OCI-M1 (cell line): ENCODE measurements around the gene TPPP3.

ENCODE experiments used
- DNase-seq: peaks from one replicate; lab custom pipeline; 2025; lab: John Stamatoyannopoulos, UW

The TPPP3 gene

DNA sequence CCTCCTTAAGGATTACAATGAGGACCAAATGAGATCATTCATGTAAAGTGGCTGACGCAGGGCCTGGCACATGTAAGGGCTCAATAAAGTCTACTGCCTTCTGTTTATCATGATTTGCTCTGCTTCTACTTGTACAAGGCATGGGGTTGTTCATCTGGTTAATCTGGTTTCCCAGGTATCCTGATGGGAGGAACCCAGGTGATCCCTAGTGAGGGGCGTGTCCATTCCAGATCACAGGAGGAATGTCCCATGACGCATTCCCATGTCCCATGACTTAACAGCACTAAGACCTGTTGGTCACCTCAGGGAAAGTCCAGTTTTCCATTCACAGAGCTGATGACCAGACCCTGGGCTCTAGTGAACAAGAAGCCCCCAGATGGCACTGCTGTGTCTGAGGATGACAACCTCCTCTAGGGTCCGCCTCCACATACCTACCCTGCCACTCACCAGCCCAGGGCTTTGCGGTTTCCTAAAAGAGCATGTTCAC lies 11.5 kb upstream of the TPPP3 start:
- DNase-seq: no peak

GRCh38 chr16:67403976-67404555 lies 10.8 kb upstream of the TPPP3 start:
- DNase-seq: no peak

DNA sequence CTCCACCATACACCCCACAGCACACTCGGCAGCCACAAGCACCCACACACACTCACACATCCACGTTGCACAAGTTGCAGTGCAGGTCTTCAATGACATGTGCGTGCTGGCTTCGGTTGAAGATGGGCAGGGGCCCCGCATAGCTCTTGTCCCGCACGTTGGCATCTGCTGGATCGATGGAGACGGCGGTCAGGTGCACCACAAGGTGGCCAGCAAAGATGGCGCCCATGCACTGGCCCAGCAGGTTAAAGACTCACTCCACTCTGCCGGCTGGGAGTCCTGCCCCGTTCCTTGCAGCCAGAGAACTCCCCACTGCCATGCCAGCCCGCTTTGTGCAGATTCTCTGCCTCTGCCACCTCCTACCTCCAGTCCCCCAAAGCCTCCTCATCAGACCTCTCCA lies 7.6 kb upstream of the TPPP3 start:
- no peak for DNase-seq

GRCh38 chr16:67399749-67400704 lies 6.7 kb upstream of the TPPP3 start:
- DNase-seq: no peak

GRCh38 chr16:67399218-67399733 lies 6.0 kb upstream of the TPPP3 start:
- peak; percentile 26 for DNase-seq

DNA sequence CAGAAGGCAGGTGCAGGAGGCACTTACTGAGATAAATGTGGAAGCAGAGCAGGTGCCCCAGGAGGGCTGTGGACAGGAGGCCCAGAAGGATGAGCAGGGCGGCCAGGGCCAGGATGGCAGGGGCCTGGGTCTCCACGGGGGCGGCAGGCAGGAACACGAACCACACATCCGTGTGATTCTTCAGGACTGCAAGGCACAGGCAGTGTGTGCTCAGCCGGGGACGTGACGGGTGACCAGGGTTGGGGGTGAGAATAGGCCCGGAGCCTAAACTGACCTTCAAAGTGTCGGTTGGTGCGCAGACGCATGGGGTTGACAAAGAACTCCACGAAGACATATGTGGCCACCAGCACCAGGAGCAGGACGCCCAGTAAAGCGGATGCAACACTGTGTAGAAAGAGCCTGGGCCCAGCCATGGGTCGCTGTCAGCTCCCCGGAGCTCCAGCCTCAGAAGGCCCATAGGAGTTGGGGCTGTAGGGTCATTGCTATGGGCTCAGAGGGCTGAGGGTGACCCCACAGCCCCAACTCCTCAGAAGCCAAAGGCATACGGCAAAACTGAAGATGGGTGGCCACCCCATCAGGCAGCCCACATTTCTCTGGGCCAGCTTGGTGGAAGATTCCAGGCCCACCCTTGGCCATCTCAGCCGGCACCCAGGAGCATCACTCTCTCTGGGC lies 5.4 kb upstream of the TPPP3 start:
- no peak for DNase-seq

DNA sequence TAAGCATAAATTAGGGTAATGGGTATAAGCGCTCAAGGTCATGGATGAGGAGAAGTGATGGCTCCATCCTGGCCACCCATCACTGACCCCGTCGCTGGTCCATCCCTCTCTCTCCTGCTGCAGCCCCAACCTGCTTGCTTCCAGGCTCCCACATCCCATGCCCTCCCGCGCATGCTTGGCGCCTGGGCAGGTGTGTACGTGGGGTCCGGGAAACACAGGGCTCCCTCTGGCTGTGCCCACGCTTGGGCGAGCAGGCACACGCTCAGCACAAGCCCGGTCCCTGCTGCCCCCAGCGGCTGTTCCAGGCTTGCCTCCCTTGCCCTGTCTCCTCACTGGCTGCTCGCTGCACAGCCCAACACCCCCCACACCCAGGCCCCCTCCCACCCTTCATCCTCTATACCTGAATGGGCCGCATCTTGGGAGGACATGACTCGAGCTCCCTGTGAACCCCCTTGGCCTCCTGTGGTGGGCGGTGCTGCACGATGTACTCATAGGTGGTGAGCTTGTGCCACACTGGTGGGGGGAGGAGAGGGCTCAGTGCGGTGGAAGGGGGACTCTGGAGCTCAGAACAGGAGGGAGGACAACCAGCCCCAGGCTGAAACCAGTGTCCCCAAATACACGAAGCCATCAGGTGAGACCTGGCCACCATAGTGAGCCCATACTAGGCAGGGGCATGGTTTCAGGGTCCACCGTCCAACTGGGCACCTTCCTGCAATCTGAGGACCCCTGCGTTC lies 4.7 kb upstream of the TPPP3 start:
- DNase-seq: no peak

- no peak for DNase-seq
These were observed 3.9 kb upstream of the TPPP3 start for GRCh38 chr16:67397036-67397801.

DNA sequence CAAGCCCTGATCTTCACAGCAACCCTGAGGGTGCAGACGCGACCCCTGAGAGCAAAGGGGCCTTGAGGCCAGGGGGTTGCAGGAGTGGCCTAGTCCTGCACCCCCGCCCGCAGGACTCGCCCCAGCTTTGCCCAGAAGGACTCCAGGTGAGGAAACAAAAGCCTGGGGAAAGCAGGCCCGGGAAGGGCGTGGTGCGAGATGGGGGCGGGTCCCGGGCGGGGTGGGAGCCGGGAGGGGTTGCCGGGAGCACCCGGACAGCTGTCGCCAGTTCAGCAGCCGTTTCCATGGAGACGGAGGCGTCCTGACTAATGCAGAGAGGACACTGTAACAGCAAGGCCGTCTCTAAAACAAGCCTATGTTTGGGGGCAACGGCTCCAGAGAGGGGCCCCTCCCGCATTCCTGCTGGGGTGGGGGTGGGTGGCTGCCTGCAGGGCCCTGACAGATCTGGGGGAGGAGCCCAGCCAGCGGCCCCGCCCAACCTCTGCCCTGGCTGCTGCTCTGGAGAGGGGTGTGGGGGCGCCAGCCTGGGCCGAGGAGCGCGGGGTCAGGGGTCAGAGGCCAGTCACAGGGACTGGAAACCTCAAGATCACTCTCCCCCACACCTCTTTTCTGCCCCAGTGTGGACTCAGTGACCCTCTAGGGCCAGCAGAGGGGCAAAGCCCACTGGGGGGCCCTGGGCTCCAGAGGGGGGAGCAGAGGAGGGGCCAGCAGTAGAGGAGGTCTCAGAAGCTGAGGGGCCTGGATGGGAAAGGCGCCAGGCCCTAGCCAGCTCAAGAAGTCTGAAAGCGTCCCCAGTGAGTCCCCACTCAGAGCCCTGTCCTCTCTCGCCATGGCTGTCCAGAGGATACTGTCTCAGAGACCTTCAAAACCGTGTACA lies 3.1 kb upstream of the TPPP3 start:
- DNase-seq: peak; percentile 47

- no peak for DNase-seq
These were observed 2.3 kb upstream of the TPPP3 start for GRCh38 chr16:67395458-67396158.

DNA sequence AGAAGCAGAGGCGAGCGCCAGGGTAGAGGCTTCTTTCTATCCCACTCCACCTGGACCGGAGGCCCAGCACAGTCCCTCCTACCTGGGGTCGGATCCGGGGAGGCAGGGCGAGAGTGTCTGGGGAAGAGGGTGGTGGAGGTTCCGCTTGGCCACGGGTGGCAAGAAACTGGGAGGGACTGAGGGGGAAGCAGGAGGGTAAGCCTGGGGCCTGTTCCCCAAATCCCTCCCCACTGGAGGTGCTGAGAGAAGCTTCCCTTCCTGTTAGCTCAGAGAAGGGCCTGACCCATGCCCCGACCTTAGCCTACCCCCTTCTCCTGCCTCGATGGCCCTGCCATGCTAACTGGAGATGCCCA lies 1.8 kb upstream of the TPPP3 start:
- no peak for DNase-seq

GRCh38 chr16:67394155-67395104 lies 1.1 kb upstream of the TPPP3 start:
- DNase-seq: no peak

DNA sequence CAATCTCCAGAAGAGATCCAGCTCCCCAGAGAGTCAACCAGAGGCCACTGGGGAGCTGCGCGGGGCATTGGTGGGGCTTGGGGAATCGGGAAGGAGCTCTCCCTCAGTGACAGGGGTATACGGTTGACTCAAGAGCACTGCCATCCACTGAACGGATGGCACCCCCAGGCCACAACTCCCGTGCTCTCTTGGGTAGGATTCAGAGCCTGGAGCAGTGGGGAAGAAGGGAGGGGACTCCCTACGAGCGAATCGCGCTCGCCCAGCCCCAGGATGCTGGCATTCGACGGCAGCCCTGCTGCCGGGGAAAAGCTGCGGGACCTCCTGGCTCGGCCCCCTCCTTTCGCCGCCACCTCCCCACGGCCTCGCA lies 473 bp upstream of the TPPP3 start:
- no peak for DNase-seq

- DNase-seq: no peak
These were observed 818 bp downstream of the TPPP3 start for GRCh38 chr16:67392301-67393059.

DNA sequence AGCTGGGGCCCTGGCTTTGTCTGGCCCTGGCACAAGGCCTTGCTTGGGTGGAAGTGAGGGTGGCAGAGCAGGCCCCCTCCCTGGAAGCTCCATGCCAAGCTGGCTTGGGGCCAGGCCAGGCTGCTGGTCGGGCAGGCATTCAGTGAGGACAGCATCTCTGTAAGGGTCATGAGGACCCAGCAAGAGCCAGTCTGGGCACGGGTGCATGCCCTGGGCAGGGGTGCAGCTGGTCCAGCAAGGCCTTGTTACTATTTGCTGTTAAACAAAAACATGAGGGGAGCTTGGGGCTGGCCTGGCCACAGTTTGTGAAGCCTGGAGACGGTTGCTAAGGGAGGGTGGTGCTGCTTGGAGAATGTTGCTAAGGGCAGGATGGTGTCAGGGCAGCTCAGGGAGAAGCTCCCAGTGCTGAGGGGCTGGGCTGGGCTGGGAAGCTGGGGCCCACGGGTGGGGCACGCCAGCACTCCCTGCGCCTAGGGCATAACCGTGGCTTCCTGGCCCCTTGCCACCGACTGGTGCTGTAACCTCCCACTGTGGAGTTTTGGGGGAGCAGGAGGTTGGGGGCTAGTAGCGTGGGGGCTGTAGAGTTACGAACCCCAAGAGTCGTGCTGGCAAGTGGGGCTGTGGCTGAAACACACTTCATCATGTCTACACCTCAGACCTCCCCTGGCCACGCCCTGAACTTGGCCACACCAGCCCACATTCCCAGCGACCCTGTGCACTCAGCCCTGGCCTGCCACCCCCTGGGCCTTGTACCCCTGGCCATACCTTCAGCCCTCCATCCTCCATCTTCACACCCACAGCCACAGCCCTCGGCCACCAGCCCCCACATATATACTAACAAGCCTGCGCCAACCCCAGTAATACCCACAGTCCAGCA lies 1.6 kb downstream of the TPPP3 start:
- DNase-seq: no peak

DNA sequence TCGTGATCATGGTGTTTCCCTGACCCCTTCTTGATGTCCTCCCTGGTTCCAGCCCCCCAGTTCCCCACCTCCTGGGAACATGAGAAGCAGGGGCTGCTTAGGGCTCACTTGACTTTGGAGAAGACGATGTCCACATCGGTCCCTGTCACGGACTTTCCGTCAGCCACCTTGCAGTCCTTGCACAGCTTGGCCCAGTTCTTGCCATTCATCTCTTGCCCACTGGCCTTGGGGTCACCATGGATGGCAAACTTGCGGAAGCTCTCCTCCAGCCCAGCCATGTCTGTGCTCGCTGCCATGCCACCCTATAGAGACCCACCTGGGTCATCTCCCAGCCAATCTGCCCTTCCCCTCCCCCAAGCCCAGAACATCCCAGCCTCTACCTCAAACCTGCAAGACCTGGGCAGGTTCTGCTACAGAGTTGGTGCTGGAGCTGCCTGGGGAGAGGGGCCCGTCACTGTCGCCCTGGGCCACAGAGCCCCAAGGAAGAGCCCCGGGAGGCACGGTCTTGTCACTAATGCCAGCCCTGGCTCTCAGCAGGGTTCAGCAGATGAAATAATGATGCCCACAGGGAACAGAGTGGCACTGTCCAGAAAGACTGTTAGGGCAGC lies 2.4 kb downstream of the TPPP3 start:
- no peak for DNase-seq
